ENCODE results near the gene ZC2HC1B. TPM values are rescaled to one million over a fixed set of nuclear protein-coding genes. Genes with fewer than 3 reads are reported as not detected.
"Not testable (repeated sequence)": the region's sequence is repeated elsewhere in the genome, so short reads cannot be mapped to it uniquely, and the experiment has no call there.

Gene ZC2HC1B
- total and polyA plus RNA-seq, 8 donors, result not detected

DNA sequence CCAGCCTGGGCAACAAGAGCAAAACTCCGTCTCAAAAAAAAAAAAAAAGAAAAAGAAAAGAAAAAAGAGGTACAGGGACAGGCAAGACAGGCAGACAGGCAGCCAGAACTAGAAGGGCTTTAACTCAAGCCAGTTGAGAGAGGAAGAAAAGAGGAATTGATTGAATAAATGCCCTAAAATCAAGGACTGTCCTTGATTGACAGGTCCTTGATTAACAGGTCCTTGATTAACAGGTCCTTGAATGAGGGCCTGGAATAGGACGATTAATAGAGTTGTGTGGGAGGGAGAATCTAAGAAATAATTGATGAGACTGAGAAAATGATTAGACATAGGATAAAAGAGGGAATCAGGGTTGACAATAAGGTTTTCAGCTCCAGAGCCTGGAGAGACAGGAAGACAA is 36.1 kb downstream of the ZC2HC1B start:
- no peak overlapping the region for H3K4me3 ChIP-seq
- intact Hi-C loops (cut with DNase I), result no loop called here
- no peaks in the 10 kb centered on the region for H3K9me3 ChIP-seq
- no peak for DNase-seq
- no peak overlapping the region for H3K27ac ChIP-seq
- H3K4me1 ChIP-seq, result peaks cover 4 to 5% of the 10 kb centered on the region in 2 donors
- ATAC-seq, result no peak
- H3K27me3 ChIP-seq, result no peaks in the 10 kb centered on the region
- no peaks in the 10 kb centered on the region for H3K36me3 ChIP-seq
- TF ChIP-seq, protein P1, sequence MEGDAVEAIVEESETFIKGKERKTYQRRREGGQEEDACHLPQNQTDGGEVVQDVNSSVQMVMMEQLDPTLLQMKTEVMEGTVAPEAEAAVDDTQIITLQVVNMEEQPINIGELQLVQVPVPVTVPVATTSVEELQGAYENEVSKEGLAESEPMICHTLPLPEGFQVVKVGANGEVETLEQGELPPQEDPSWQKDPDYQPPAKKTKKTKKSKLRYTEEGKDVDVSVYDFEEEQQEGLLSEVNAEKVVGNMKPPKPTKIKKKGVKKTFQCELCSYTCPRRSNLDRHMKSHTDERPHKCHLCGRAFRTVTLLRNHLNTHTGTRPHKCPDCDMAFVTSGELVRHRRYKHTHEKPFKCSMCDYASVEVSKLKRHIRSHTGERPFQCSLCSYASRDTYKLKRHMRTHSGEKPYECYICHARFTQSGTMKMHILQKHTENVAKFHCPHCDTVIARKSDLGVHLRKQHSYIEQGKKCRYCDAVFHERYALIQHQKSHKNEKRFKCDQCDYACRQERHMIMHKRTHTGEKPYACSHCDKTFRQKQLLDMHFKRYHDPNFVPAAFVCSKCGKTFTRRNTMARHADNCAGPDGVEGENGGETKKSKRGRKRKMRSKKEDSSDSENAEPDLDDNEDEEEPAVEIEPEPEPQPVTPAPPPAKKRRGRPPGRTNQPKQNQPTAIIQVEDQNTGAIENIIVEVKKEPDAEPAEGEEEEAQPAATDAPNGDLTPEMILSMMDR (IDR thresholded peaks at IDR 0.05), result no peak

DNA sequence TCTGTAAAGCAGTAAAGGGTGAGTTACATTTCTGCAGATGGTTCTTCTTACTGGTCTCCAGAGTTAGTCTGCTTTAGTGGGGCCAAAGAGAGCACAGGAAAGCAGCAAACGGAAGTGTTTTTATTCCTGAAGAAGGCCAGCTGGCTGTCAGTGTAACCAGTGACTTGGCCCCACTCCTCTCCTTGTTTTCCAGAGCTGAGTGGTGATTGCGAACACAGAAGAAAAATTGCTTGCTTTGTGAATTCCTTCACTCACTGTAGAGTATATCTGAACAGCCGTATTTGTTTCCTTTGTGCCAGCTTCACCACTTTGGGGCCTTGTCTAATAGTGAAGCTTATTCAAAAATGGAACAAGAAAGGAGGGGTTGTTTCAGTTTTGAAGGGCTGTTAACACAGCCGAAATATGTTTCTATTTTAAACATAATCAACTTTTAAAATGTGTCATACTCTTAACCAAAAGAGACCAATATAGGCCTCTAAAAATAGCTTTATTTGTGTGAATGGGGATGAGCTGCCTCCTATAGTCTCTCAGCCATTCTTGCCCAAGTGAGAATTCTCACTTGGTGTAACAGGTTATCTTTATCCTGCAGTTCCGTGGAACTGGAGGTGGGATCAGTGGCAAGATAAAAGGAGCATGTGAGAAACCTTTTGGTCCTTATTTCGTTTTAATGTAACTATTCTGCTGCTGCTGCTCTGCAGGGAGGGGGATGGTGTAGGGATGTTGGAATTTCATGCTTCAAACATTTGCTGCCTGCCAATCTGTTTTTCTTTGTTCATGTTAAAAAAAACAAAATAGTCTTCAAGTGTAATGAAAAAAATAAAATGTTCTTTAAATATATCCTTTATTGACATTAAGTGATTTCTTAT is 37.8 kb downstream of the ZC2HC1B start:
- DNase-seq, result peak in 2 of 4 donors; percentile 83 to 91
- no peaks in the 10 kb centered on the region for H3K27me3 ChIP-seq
- H3K4me3 ChIP-seq, result no peak overlapping the region
- no peaks in the 10 kb centered on the region for H3K9me3 ChIP-seq
- TF ChIP-seq, protein P1 (IDR thresholded peaks at IDR 0.05), result no peak
- intact Hi-C loops (cut with DNase I), result no loop called here
- peak overlapping the region; percentile 23 to 37 for H3K27ac ChIP-seq
- no peaks in the 10 kb centered on the region for H3K36me3 ChIP-seq
- H3K4me1 ChIP-seq, result peaks cover 4 to 5% of the 10 kb centered on the region in 2 donors
- peak; percentile 85 for ATAC-seq

DNA sequence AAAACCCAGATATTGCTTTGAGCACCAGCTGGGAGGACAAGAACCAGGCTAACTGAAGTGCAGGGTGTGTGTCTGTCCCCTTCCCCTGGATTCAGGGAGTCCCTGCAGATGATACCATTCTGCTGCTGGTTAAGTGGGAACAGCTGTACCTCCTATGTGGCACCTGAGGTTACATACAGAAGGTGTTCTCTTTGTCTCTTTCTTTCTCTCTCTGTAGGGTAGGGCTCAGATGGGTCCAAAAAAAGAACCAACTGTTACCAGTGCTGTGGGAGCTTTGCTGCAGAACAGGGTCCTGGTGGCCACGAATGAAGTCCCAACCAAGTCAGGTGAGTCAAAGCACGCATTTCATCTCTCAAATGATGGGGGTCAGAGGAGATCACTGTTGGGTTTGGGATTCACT is 38.6 kb downstream of the ZC2HC1B start:
- Histone ChIP-seq H3K4me3 (no peak overlapping the region), H3K4me1 (peaks cover 4 to 5% of the 10 kb centered on the region in 2 donors), H3K27me3 (no peaks in the 10 kb centered on the region), H3K27ac (peak overlapping the region in 1 of 2 donors; percentile 37), H3K9me3 (no peaks in the 10 kb centered on the region), H3K36me3 (no peaks in the 10 kb centered on the region)
- TF ChIP-seq, protein P1 (IDR thresholded peaks at IDR 0.05), result no peak
- intact Hi-C loops (cut with DNase I), result no loop called here
- ATAC-seq (no peak), DNase-seq (no peak)

DNA sequence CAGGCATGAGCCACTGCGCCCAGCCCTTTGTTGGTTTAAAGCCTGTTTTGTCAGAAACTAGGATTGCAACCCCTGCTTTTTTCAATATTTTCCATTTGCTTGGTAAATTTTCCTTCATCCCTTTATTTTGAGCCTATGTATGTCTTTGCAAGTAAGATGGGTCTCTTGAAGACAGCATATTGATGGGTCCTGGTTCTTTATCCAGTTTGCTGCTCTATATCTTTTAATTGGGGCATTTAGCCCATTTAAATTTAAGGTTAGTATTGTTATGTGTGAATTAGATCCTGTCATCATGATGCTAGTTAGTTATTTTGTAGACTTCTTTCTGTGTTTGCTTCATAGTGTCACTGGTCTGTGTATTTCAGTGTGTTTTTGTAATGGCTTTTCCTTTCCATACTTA is 46.8 kb downstream of the ZC2HC1B start:
- intact Hi-C loops (cut with DNase I), result no loop called here
- no peak overlapping the region for H3K27ac ChIP-seq
- no peak for ATAC-seq

DNA sequence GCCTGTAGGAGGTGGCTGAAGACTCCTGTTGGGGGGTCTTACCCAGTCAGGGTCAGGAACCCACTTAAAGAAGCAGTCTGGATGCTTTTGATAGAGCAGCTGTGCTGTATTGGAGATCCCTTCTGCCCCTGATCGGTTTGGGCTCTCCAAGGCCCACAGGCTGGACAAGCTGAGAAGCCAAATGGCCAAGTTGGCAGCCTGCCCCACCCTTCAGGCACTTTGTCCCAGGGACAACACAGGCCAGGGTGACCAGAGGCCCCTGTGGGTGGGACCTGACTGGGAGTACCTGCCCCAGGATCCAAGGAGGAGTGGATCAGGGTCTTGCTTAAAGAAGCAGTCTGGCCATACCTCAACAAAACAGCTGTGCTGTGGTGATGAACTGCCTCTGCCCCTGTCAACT is 48.4 kb downstream of the ZC2HC1B start:
- peaks cover 0 to 25% of the 10 kb centered on the region in 2 donors for H3K9me3 ChIP-seq
- TF ChIP-seq, protein P1 (IDR thresholded peaks at IDR 0.05), result no peak
- intact Hi-C loops (cut with DNase I), result no loop called here
- H3K27ac ChIP-seq, result no peak overlapping the region
- no peak for ATAC-seq
- H3K27me3 ChIP-seq, result no peaks in the 10 kb centered on the region
- no peaks in the 10 kb centered on the region for H3K4me1 ChIP-seq
- peak in 1 of 4 donors; percentile 55 for DNase-seq
- no peak overlapping the region for H3K4me3 ChIP-seq
- no peaks in the 10 kb centered on the region for H3K36me3 ChIP-seq

More for the DNA sequence above, 46.8 kb downstream of the ZC2HC1B start:
- TF ChIP-seq, protein P1 (IDR thresholded peaks at IDR 0.05), result no peak
- no peaks in the 10 kb centered on the region for H3K4me1 ChIP-seq
- no peaks in the 10 kb centered on the region for H3K36me3 ChIP-seq
- H3K27me3 ChIP-seq, result no peaks in the 10 kb centered on the region
- peaks cover 0 to 23% of the 10 kb centered on the region in 2 donors for H3K9me3 ChIP-seq
- H3K4me3 ChIP-seq, result no peak overlapping the region
- DNase-seq, result no peak

DNA sequence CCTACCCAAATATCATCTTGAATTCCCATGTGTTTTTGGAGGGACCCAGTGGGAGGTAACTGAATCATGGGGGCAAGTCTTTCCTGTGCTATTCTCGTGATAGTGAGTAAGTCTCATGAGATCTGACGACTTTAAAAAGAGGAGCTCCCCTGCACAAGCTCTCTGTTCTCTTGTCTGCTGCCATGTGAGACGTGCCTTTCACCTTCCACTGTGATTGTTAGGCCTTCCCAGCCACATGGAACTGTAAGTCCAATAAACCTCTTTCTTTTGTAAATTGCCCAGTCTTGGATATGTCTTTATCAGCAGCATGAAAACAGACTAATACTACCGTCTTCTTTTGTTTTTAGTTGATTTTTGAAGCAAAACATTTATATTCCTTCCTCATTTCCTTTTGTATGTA is 52.8 kb downstream of the ZC2HC1B start:
- DNase-seq; ATAC-seq; H3K36me3 ChIP-seq; intact Hi-C loops (cut with DNase I); H3K27me3 ChIP-seq; H3K4me1 ChIP-seq; H3K27ac ChIP-seq; H3K4me3 ChIP-seq: not testable (repeated sequence)
- peaks cover 0 to 13% of the 10 kb centered on the region in 2 donors for H3K9me3 ChIP-seq

Measured in left lung (tissue), 10 donors.